G401 (cell line): ENCODE measurements around the gene ADORA1. TPM values are rescaled to one million over a fixed set of nuclear protein-coding genes. Genes with fewer than 3 reads are reported as not detected.

ENCODE experiments used
- DNase-seq: peaks from one replicate; pipeline ENCODE4 v3.0.0-alpha.2; 2015; ENCODE audit warnings: low spot score
- in situ Hi-C: cut with HindIII; loops from 2 replicates; pipeline ENCODE4 v1.10.0; 2016; ENCODE audit warnings: low sequenced_read_pairs, mixed read lengths
- total RNA-seq: library from RNA; depleted of rRNA; stranded (reverse); fragments of >200 nt; shearing (Covaris generic); gene quantifications from 2 replicates; pipeline ENCODE4 v1.2.3, GENCODE V29; 2014

Gene ADORA1
- total RNA-seq, 1 experiment from 2014 or later: 13.2 TPM

GRCh38 chr1:203091761-203092330 lies 35.7 kb upstream of the ADORA1 start:
- DNase-seq: no peak
- in situ Hi-C loops: no loop called here

GRCh38 chr1:203093754-203094410 lies 33.6 kb upstream of the ADORA1 start:
- in situ Hi-C loops: no loop called here
- no peak for DNase-seq

- in situ Hi-C loops: no loop called here
- DNase-seq: no peak
Measured at GRCh38 chr1:203095061-203095690, 32.4 kb upstream of the ADORA1 start.

GRCh38 chr1:203096566-203096965 lies 31.0 kb upstream of the ADORA1 start:
- DNase-seq: no peak
- in situ Hi-C loops: no loop called here

GRCh38 chr1:203097001-203097400 lies 30.5 kb upstream of the ADORA1 start:
- in situ Hi-C loops: no loop called here
- no peak for DNase-seq

- DNase-seq: no peak
- in situ Hi-C loops: no loop called here
Measured at GRCh38 chr1:203098445-203098844, 29.1 kb upstream of the ADORA1 start.

GRCh38 chr1:203098914-203099520 lies 28.5 kb upstream of the ADORA1 start:
- in situ Hi-C loops: no loop called here
- no peak for DNase-seq

GRCh38 chr1:203099805-203100515 lies 27.6 kb upstream of the ADORA1 start:
- in situ Hi-C loops: no loop called here
- peak; percentile 89 for DNase-seq

- DNase-seq: no peak
- in situ Hi-C loops: no loop called here
Measured at GRCh38 chr1:203100516-203100869, 27.0 kb upstream of the ADORA1 start.

- in situ Hi-C loops: no loop called here
Measured at GRCh38 chr1:203101813-203102634, 25.5 kb upstream of the ADORA1 start.

GRCh38 chr1:203103216-203103615 lies 24.3 kb upstream of the ADORA1 start:
- DNase-seq: peak; percentile 87
- in situ Hi-C loops: no loop called here

More at GRCh38 chr1:203101813-203102634, 25.5 kb upstream of the ADORA1 start:
- peak; percentile 84 for DNase-seq

- DNase-seq: no peak
- in situ Hi-C loops: no loop called here
Measured at GRCh38 chr1:203103829-203104495, 23.6 kb upstream of the ADORA1 start.

- in situ Hi-C loops: no loop called here
- DNase-seq: no peak
Measured at GRCh38 chr1:203104789-203105390, 22.6 kb upstream of the ADORA1 start.

GRCh38 chr1:203112475-203112874 lies 15.1 kb upstream of the ADORA1 start:
- in situ Hi-C loops: no loop called here
- DNase-seq: no peak

- in situ Hi-C loops: no loop called here
Measured at GRCh38 chr1:203113308-203113707, 14.2 kb upstream of the ADORA1 start.

GRCh38 chr1:203114202-203114601 lies 13.3 kb upstream of the ADORA1 start:
- in situ Hi-C loops: no loop called here

More at GRCh38 chr1:203113308-203113707, 14.2 kb upstream of the ADORA1 start:
- no peak for DNase-seq

GRCh38 chr1:203116091-203116820 lies 11.3 kb upstream of the ADORA1 start:
- DNase-seq: peak; percentile 28
- in situ Hi-C loops: no loop called here

More at GRCh38 chr1:203114202-203114601, 13.3 kb upstream of the ADORA1 start:
- no peak for DNase-seq
